Measurements from ENCODE around the gene GAS2L2.
"Not testable (repeated sequence)": the region's sequence is repeated elsewhere in the genome, so short reads cannot be mapped to it uniquely, and the experiment has no call there.

GAS2L2 gene

GRCh38 chr17:35773679-35774425 is 20.8 kb upstream of the GAS2L2 start:
- in situ Hi-C loops (cut with HindIII; ENCODE audit: low sequenced_read_pairs) = no loop called here

GRCh38 chr17:35773129-35773528 is 20.1 kb upstream of the GAS2L2 start:
- in situ Hi-C loops (cut with HindIII; ENCODE audit: low sequenced_read_pairs) = no loop called here

- in situ Hi-C loops (cut with HindIII; ENCODE audit: low sequenced_read_pairs) = no loop called here
Observed at GRCh38 chr17:35769895-35770486, 17.0 kb upstream of the GAS2L2 start.

- in situ Hi-C loops (cut with HindIII; ENCODE audit: low sequenced_read_pairs) = no loop called here
Observed at GRCh38 chr17:35768797-35769196, 15.8 kb upstream of the GAS2L2 start.

GRCh38 chr17:35766903-35767510 is 14.0 kb upstream of the GAS2L2 start:
- in situ Hi-C loops (cut with HindIII; ENCODE audit: low sequenced_read_pairs) = no loop called here

GRCh38 chr17:35766489-35766877 is 13.4 kb upstream of the GAS2L2 start:
- in situ Hi-C loops (cut with HindIII; ENCODE audit: low sequenced_read_pairs) = no loop called here

GRCh38 chr17:35765756-35766488 is 12.9 kb upstream of the GAS2L2 start:
- in situ Hi-C loops (cut with HindIII; ENCODE audit: low sequenced_read_pairs) = no loop called here

- in situ Hi-C loops (cut with HindIII; ENCODE audit: low sequenced_read_pairs) = no loop called here
Observed at GRCh38 chr17:35765086-35765710, 12.2 kb upstream of the GAS2L2 start.

- in situ Hi-C loops (cut with HindIII; ENCODE audit: low sequenced_read_pairs) = no loop called here
Observed at GRCh38 chr17:35764123-35764991, 11.3 kb upstream of the GAS2L2 start.

- in situ Hi-C loops (cut with HindIII; ENCODE audit: low sequenced_read_pairs) = no loop called here
Observed at GRCh38 chr17:35763767-35764122, 10.7 kb upstream of the GAS2L2 start.

GRCh38 chr17:35761601-35762000 is 8.6 kb upstream of the GAS2L2 start:
- in situ Hi-C loops (cut with HindIII; ENCODE audit: low sequenced_read_pairs) = no loop called here

- in situ Hi-C loops (cut with HindIII; ENCODE audit: low sequenced_read_pairs) = no loop called here
Observed at GRCh38 chr17:35760587-35760986, 7.5 kb upstream of the GAS2L2 start, which contains the start of gene C17orf50. TSS of gene C17orf50 (plus strand) at chr17:35760887. CDS start at chr17:35760942, 55 bp downstream.

GRCh38 chr17:35757243-35757642 is 4.2 kb upstream of the GAS2L2 start:
- in situ Hi-C loops (cut with HindIII; ENCODE audit: low sequenced_read_pairs) = no loop called here

- in situ Hi-C loops (cut with HindIII; ENCODE audit: low sequenced_read_pairs) = no loop called here
Observed at GRCh38 chr17:35752471-35752870, 568 bp downstream of the GAS2L2 start.

GRCh38 chr17:35751541-35751940 is 1.5 kb downstream of the GAS2L2 start:
- in situ Hi-C loops (cut with HindIII; ENCODE audit: low sequenced_read_pairs) = not testable (repeated sequence)

- in situ Hi-C loops (cut with HindIII; ENCODE audit: low sequenced_read_pairs) = no loop called here
Observed at GRCh38 chr17:35750526-35751395, 2.3 kb downstream of the GAS2L2 start.

GRCh38 chr17:35749560-35750412 is 3.3 kb downstream of the GAS2L2 start:
- in situ Hi-C loops (cut with HindIII; ENCODE audit: low sequenced_read_pairs) = loop anchor here (25.0 kb wide), 1 partner anchor 437 kb away; no protein-coding TSS in a partner anchor

- in situ Hi-C loops (cut with HindIII; ENCODE audit: low sequenced_read_pairs) = loop anchor here (25.0 kb wide), 1 partner anchor 437 kb away; no protein-coding TSS in a partner anchor
Observed at GRCh38 chr17:35748979-35749378, 4.1 kb downstream of the GAS2L2 start.

All from DLD1 (cell line).